Uterus (tissue), 2 donors: ENCODE measurements around the gene DMRTC1B.
"Not testable (repeated sequence)": the region's sequence is repeated elsewhere in the genome, so short reads cannot be mapped to it uniquely, and the experiment has no call there.

Experiments
- CTCF ChIP-seq, 4 experiments: fragments of 200-600 bp in 2 of 4; fragments of 450-650 bp in 2 of 4; sonication (generic) in 2 of 4; IDR thresholded peaks; one replicate each; pipeline ENCODE4 v1.5.1; 2016 to 2019; ENCODE audit warnings: antibody characterized with exemption in 4 of 4, mild to moderate bottlenecking in 2 of 4, moderate library complexity in 1 of 4
- POLR2A ChIP-seq, 2 donors: fragments of 450-650 bp; IDR thresholded peaks; one replicate each; pipeline ENCODE4 v1.6.1; 2016; ENCODE audit warnings: antibody characterized with exemption in 2 of 2, mild to moderate bottlenecking in 1 of 2, moderate library complexity in 1 of 2

GRCh38 chrX:72745546-72745945 is 31.1 kb upstream of the DMRTC1B start:
- TF ChIP-seq CTCF, POLR2A (IDR thresholded peaks at IDR 0.05): not testable (repeated sequence)
